NB4 (cell line): Measurements from ENCODE around the gene GNB1.

Experiments
- CTCF ChIP-seq: IDR thresholded peaks from one replicate; pipeline ENCODE4 v1.5.1; 2012; ENCODE audit warnings: low read depth, low read length
- MAX ChIP-seq: IDR thresholded peaks from 2 replicates; pipeline ENCODE4 v1.6.1; 2011; ENCODE audit warnings: low read depth, low read length

GRCh38 chr1:1775327-1776226, 115.3 kb downstream of the GNB1 start:
- no peak for TF ChIP-seq MAX
- no peak for TF ChIP-seq CTCF
